Gastroesophageal sphincter (tissue), 4 donors: ENCODE measurements around the gene OTOGL. TPM values are rescaled to one million over a fixed set of nuclear protein-coding genes. Genes with fewer than 3 reads are reported as not detected.

ENCODE experiments used
- ATAC-seq: fragments of 150-250 bp; one replicate; pipeline ENCODE4 v1.9.1; 2016; ENCODE audit warnings: mild to moderate bottlenecking, moderate library complexity
- H3K27ac ChIP-seq, 4 donors: fragments of 200-600 bp; sonication (generic) in 3 of 4; 1 replicate in 3 of 4; 2 replicates in 1 of 4; pipeline ENCODE4 v1.5.1; 2016 to 2019
- H3K27me3 ChIP-seq: fragments of 200-600 bp; sonication (generic); one replicate; pipeline ENCODE4 v1.5.1; 2019
- H3K36me3 ChIP-seq, 2 donors: fragments of 200-600 bp; sonication (generic); one replicate each; pipeline ENCODE4 v1.5.1; 2019; ENCODE audit warnings: control low read depth in 1 of 2
- H3K4me1 ChIP-seq, 3 donors: fragments of 200-600 bp; sonication (generic); 1 replicate in 2 of 3; 2 replicates in 1 of 3; pipeline ENCODE4 v1.5.1; 2016 to 2019; ENCODE audit warnings: control low read depth in 2 of 3
- H3K4me3 ChIP-seq, 2 donors: fragments of 200-600 bp; sonication (generic); one replicate each; pipeline ENCODE4 v1.5.1; 2019; ENCODE audit warnings: mild to moderate bottlenecking in 1 of 2, moderate library complexity in 1 of 2
- H3K9me3 ChIP-seq, 3 donors: fragments of 200-600 bp; sonication (generic); one replicate each; pipeline ENCODE4 v1.5.1; 2017 to 2019; ENCODE audit warnings: control low read depth in 2 of 3
- EP300 ChIP-seq: sonication (generic); formaldehyde crosslinking; IDR thresholded peaks from one replicate; pipeline ENCODE4 v1.6.1; 2017; ENCODE audit warnings: antibody characterized with exemption, mild to moderate bottlenecking
- POLR2A ChIP-seq, 2 donors: fragments of 450-650 bp; IDR thresholded peaks; one replicate each; pipeline ENCODE4 v1.6.1; 2017; ENCODE audit warnings: antibody characterized with exemption in 2 of 2, mild to moderate bottlenecking in 2 of 2, moderate library complexity in 1 of 2
- POLR2AphosphoS5 ChIP-seq: sonication (generic); formaldehyde crosslinking; IDR thresholded peaks from one replicate; pipeline ENCODE4 v1.6.1; 2017; ENCODE audit warnings: antibody characterized with exemption
- WGBS, 2 donors: methylation state at CpG; one replicate each; pipeline ENCODE4 v1.1.5; 2018; ENCODE audit warnings: low coverage in 1 of 2; 5-methylcytosine and 5-hydroxymethylcytosine counted together
- total RNA-seq, 4 donors: library from RNA; depleted of rRNA; stranded (reverse); fragments of >200 nt; gene quantifications; one replicate each; pipeline ENCODE4 v1.1.0, GENCODE V29; 2016
- TF ChIP-seq, protein P1 (sequence below), 4 experiments: fragments of 200-600 bp in 2 of 4; fragments of 450-650 bp in 2 of 4; sonication (generic) in 1 of 4; IDR thresholded peaks; one replicate each; pipeline ENCODE4 v1.5.1; 2017 to 2019; ENCODE audit warnings: antibody characterized with exemption in 4 of 4, mild to moderate bottlenecking in 2 of 4, moderate library complexity in 2 of 4

The OTOGL gene
- total RNA-seq, 4 donors from 2014 or later = 0.47 to 1.7 (median 1.4) TPM

DNA sequence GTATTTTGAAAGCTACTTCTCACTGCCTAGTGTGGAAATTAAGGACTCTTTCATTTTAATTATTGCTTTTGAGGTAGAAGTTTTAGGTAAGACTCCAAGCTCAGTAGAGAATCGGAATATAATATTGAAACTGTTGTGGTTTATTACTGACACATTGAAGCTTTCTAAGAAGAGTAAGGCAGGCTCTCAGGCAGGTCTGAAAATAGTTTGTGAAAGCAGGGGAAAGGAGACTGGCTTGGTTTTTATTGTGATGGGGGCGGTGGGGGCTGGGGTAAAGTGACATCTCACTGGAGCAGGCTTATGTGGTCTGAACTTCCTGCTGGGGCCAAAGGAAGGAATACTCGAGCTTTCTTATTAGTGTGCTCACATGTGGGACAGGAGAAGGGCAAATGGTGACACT is 79.5 kb downstream of the OTOGL start:
- no peak for ATAC-seq
- Histone ChIP-seq H3K9me3 (no peaks in the 10 kb centered on the region), H3K27ac (no peak overlapping the region), H3K4me1 (no peaks in the 10 kb centered on the region), H3K36me3 (no peaks in the 10 kb centered on the region), H3K4me3 (no peak overlapping the region), H3K27me3 (no peaks in the 10 kb centered on the region)
- no peak for TF ChIP-seq EP300
- no peak for TF ChIP-seq POLR2A (IDR thresholded peaks at IDR 0.05)
- TF ChIP-seq POLR2AphosphoS5 = no peak
- TF ChIP-seq, protein P1, sequence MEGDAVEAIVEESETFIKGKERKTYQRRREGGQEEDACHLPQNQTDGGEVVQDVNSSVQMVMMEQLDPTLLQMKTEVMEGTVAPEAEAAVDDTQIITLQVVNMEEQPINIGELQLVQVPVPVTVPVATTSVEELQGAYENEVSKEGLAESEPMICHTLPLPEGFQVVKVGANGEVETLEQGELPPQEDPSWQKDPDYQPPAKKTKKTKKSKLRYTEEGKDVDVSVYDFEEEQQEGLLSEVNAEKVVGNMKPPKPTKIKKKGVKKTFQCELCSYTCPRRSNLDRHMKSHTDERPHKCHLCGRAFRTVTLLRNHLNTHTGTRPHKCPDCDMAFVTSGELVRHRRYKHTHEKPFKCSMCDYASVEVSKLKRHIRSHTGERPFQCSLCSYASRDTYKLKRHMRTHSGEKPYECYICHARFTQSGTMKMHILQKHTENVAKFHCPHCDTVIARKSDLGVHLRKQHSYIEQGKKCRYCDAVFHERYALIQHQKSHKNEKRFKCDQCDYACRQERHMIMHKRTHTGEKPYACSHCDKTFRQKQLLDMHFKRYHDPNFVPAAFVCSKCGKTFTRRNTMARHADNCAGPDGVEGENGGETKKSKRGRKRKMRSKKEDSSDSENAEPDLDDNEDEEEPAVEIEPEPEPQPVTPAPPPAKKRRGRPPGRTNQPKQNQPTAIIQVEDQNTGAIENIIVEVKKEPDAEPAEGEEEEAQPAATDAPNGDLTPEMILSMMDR (IDR thresholded peaks at IDR 0.05) = no peak
- 52 to 77% methylated on average over 3 of the region's 3 CpGs for WGBS, 2 donors

DNA sequence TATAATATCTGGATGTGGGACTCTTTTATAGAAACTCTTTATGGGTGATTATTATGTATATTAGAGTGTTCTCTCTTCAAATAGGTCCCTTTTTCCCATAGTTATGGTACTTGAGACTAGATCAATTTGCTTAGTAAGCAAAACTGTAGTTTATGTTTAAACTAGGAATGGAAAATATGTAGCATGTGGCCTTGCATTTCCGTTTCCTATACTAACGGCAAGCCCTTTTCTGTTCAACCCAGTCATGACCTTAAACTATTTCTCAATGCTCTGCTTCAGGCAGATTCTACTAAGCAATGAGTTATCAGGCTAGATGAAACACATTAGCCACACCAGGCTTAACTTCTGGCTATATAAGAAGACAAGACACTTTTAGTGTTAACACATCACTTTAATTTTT is 84.6 kb downstream of the OTOGL start:
- Histone ChIP-seq H3K9me3 (no peaks in the 10 kb centered on the region), H3K27me3 (no peaks in the 10 kb centered on the region), H3K27ac (no peak overlapping the region), H3K4me1 (peaks cover 0 to 31% (median 11%) of the 10 kb centered on the region in 3 donors), H3K4me3 (no peak overlapping the region), H3K36me3 (no peaks in the 10 kb centered on the region)
- WGBS, 2 donors = 69 to 81% methylated on average over 2 of the region's 2 CpGs
- TF ChIP-seq, protein P1 (IDR thresholded peaks at IDR 0.05) = no peak
- TF ChIP-seq EP300 = no peak
- TF ChIP-seq POLR2A (IDR thresholded peaks at IDR 0.05) = no peak
- no peak for TF ChIP-seq POLR2AphosphoS5
- ATAC-seq = no peak

DNA sequence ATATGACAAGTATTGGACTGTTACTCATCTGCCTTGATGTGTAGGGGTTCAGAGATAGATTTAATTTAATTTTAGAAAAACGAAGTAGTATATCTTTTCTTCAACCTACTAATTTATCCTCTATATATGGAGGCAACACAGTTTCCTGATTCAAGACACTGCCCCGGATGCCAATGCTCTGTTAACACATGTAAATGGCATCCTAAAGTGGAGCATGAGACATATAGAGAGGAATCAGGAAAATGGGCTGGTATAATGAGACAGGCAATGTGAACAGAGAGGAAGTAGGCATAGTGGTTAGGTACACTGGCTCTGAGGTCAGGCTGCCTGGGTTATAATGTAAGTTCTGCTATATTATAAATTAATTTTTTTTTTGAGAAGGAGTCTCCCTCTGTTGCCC is 85.6 kb downstream of the OTOGL start:
- H3K27ac ChIP-seq = peak overlapping the region in 2 of 4 donors; percentile 81 to 87
- H3K9me3 ChIP-seq = no peaks in the 10 kb centered on the region
- no peak for TF ChIP-seq EP300
- no peak for TF ChIP-seq POLR2AphosphoS5
- no peak for TF ChIP-seq POLR2A (IDR thresholded peaks at IDR 0.05)
- TF ChIP-seq, protein P1 (IDR thresholded peaks at IDR 0.05) = no peak
- WGBS, 2 donors = 32 to 50% methylated on average over 2 of the region's 2 CpGs
- peaks cover 0 to 36% (median 11%) of the 10 kb centered on the region in 3 donors for H3K4me1 ChIP-seq
- ATAC-seq = no peak
- no peak overlapping the region for H3K4me3 ChIP-seq
- H3K36me3 ChIP-seq = no peaks in the 10 kb centered on the region
- no peaks in the 10 kb centered on the region for H3K27me3 ChIP-seq

DNA sequence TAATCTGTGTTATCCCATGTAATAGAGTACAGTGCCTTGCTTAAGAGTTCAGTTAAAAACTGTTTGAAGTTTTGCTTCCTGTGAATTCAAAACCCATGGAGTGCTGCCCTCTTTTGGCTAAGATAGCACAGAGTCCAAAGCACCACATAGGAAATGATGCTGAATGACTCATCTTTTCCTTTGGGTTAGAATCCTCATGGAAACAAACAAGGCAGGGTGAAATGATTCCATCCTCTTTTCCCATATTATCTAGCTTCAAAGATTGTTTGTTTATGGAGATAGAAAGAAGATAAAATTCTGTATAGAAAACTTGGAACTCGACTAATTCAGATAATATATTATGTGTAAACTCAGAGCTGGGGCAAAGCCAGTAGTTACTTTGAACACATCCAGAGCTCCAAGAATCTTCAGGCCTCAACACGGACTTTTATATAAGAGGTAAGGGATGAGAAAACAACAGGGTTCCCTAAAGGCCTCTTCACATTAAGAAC is 87.4 kb downstream of the OTOGL start:
- ATAC-seq = peak; percentile 91
- Histone ChIP-seq H3K27me3 (no peaks in the 10 kb centered on the region), H3K4me3 (no peak overlapping the region), H3K27ac (peak overlapping the region; percentile 81 to 98 (median 84)), H3K36me3 (no peaks in the 10 kb centered on the region), H3K4me1 (peaks cover 0 to 38% (median 11%) of the 10 kb centered on the region in 3 donors), H3K9me3 (no peaks in the 10 kb centered on the region)
- 0 to 10% methylated on average over 2 of the region's 2 CpGs for WGBS, 2 donors
- TF ChIP-seq EP300 (no peak), POLR2A (IDR thresholded peaks at IDR 0.05) (no peak), POLR2AphosphoS5 (peak; percentile 97)
- TF ChIP-seq, protein P1 (IDR thresholded peaks at IDR 0.05) = peak; percentile 55 to 87 (median 82)

DNA sequence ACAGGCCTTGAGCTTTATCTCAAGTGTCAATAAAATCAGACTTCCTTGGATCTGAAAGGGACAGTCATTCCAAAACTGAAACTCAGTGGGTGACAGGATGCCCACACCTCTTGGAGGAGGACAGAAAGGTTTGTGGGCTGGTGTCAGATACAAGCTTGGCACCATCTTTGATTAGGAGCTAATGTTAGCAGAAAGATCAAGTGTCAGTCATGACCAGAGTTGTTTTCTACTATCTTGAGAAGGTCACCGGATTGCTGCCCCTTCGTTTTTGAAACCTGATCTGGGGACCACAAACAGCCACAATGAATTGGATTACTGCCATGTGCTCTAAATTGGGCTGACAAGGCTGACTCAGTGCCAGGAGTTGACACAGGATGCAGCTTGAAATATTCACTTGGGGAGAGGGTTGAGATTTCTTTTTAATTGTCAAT is 88.3 kb downstream of the OTOGL start:
- TF ChIP-seq POLR2AphosphoS5 = no peak
- no peak for TF ChIP-seq POLR2A (IDR thresholded peaks at IDR 0.05)
- TF ChIP-seq, protein P1 (IDR thresholded peaks at IDR 0.05) = no peak
- no peak for TF ChIP-seq EP300
- Histone ChIP-seq H3K4me3 (no peak overlapping the region), H3K4me1 (peaks cover 0 to 38% (median 11%) of the 10 kb centered on the region in 3 donors), H3K36me3 (no peaks in the 10 kb centered on the region), H3K27me3 (no peaks in the 10 kb centered on the region), H3K9me3 (no peaks in the 10 kb centered on the region), H3K27ac (peak overlapping the region; percentile 81 to 98 (median 84))
- ATAC-seq = no peak
- 36 to 61% methylated on average over 2 of the region's 2 CpGs for WGBS, 2 donors
